ENCODE measurements around the gene TTC27.

Gene TTC27

DNA sequence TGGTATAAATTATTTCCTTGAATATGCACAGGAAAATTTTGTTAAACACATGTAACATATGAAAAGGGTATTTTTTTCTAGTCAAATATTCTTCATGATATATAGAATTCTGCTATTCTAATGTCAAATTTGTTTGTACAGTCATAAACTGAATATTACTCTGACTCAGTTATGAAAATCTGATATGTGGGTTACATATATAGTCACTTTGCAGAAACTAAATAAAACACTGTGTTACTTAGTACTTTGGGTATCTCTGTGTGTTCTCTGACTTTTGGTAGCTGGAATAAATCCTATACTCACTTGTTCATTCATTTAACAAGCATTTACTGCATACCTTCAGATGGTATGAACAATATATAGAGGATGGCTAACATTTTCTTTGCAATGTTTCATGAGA lies 159.4 kb downstream of the TTC27 start:
- DNase-seq: no peak
- Histone ChIP-seq H3K4me1 (ENCODE audit: control insufficient read depth, insufficient read depth, low read length, poor library complexity, severe bottlenecking) (no peaks in the 10 kb centered on the region), H3K27me3 (replicated peaks; ENCODE audit: control insufficient read depth, insufficient read depth, low read length, poor library complexity, severe bottlenecking) (no peaks in the 10 kb centered on the region), H3K9me3 (ENCODE audit: control insufficient read depth, low read length) (no peaks in the 10 kb centered on the region), H3K4me3 (ENCODE audit: insufficient read depth, low read depth, low read length, poor library complexity, severe bottlenecking) (no peak overlapping the region), H3K36me3 (ENCODE audit: control insufficient read depth, insufficient read depth, low read length) (peaks cover 17% of the 10 kb centered on the region), H3K27ac (ENCODE audit: insufficient read depth, low read length, poor library complexity, severe bottlenecking) (no peak overlapping the region)

DNA sequence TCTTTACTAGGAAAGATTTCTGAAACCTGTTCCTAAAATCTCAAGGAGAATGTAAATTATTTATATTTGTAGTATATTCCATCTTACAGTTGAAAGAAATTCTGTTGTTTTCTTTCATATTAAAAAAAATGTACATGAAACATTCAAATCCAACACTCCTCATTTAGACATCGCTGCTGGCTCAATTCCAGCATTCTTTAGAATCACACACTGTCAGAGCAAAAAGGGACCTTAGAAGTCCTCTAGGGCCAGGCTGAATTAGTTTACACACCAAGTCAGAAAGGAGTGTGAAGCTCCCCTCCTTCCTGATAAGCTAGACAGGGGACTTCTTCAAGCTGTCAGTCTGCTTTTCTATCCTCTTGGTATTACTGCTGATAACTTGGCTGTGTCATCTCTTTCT lies 160.3 kb downstream of the TTC27 start:
- Histone ChIP-seq H3K27ac (ENCODE audit: insufficient read depth, low read length, poor library complexity, severe bottlenecking) (no peak overlapping the region), H3K9me3 (ENCODE audit: control insufficient read depth, low read length) (no peaks in the 10 kb centered on the region), H3K4me1 (ENCODE audit: control insufficient read depth, insufficient read depth, low read length, poor library complexity, severe bottlenecking) (no peaks in the 10 kb centered on the region), H3K36me3 (ENCODE audit: control insufficient read depth, insufficient read depth, low read length) (peaks cover 18% of the 10 kb centered on the region), H3K4me3 (ENCODE audit: insufficient read depth, low read depth, low read length, poor library complexity, severe bottlenecking) (no peak overlapping the region), H3K27me3 (replicated peaks; ENCODE audit: control insufficient read depth, insufficient read depth, low read length, poor library complexity, severe bottlenecking) (no peaks in the 10 kb centered on the region)
- no peak for DNase-seq

GRCh38 chr2:32792416-32792815 lies 164.6 kb downstream of the TTC27 start:
- Histone ChIP-seq H3K27me3 (replicated peaks; ENCODE audit: control insufficient read depth, insufficient read depth, low read length, poor library complexity, severe bottlenecking) (no peaks in the 10 kb centered on the region), H3K4me3 (ENCODE audit: insufficient read depth, low read depth, low read length, poor library complexity, severe bottlenecking) (no peak overlapping the region), H3K36me3 (ENCODE audit: control insufficient read depth, insufficient read depth, low read length) (peaks cover 11% of the 10 kb centered on the region), H3K9me3 (ENCODE audit: control insufficient read depth, low read length) (no peaks in the 10 kb centered on the region), H3K4me1 (ENCODE audit: control insufficient read depth, insufficient read depth, low read length, poor library complexity, severe bottlenecking) (no peaks in the 10 kb centered on the region), H3K27ac (ENCODE audit: insufficient read depth, low read length, poor library complexity, severe bottlenecking) (no peak overlapping the region)
- no peak for DNase-seq

DNA sequence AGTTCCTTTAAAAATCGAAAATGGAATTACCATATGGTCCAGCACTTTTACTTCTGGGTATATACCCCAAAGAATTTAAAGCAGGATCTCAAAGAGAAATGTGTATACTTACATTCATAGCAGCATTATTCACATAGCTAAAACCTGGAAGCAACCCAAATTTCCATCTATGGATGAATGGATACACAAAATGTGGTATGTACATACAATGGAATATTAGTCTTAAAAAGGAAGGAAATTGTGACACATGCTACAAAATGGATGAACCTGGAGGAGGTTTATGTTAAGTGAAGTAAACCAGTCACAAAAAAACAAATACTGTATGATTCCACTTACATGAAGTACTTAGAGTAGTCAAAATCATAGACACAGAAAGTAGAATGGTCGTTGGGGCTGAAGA lies 171.0 kb downstream of the TTC27 start:
- H3K4me1 ChIP-seq (ENCODE audit: control insufficient read depth, insufficient read depth, low read length, poor library complexity, severe bottlenecking): no peaks in the 10 kb centered on the region
- no peaks in the 10 kb centered on the region for H3K27me3 ChIP-seq (replicated peaks; ENCODE audit: control insufficient read depth, insufficient read depth, low read length, poor library complexity, severe bottlenecking)
- no peak for DNase-seq
- H3K4me3 ChIP-seq (ENCODE audit: insufficient read depth, low read depth, low read length, poor library complexity, severe bottlenecking): no peak overlapping the region
- H3K9me3 ChIP-seq (ENCODE audit: control insufficient read depth, low read length): no peaks in the 10 kb centered on the region
- H3K36me3 ChIP-seq (ENCODE audit: control insufficient read depth, insufficient read depth, low read length): no peaks in the 10 kb centered on the region
- H3K27ac ChIP-seq (ENCODE audit: insufficient read depth, low read length, poor library complexity, severe bottlenecking): no peak overlapping the region

DNA sequence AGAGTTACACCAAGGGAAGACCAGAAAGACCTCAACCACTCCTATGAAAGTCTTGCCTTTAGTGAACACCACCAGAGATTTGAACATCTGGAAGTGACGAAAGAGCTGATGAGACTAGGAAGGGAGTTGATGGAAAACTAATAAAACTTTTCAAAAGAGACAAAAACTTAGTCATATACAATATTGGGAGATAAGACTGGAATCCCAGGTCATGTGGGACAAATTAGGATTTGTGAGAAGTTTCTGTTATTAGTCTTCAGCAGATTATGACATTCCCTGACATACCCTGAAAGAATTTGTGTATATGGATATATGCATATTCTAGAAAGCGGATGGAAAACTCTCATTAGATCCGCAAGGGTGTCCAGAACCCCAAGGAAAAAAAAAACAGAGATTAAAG lies 173.9 kb downstream of the TTC27 start:
- DNase-seq: no peak
- no peaks in the 10 kb centered on the region for H3K36me3 ChIP-seq (ENCODE audit: control insufficient read depth, insufficient read depth, low read length)
- H3K4me3 ChIP-seq (ENCODE audit: insufficient read depth, low read depth, low read length, poor library complexity, severe bottlenecking): no peak overlapping the region
- no peaks in the 10 kb centered on the region for H3K4me1 ChIP-seq (ENCODE audit: control insufficient read depth, insufficient read depth, low read length, poor library complexity, severe bottlenecking)
- no peak overlapping the region for H3K27ac ChIP-seq (ENCODE audit: insufficient read depth, low read length, poor library complexity, severe bottlenecking)
- H3K27me3 ChIP-seq (replicated peaks; ENCODE audit: control insufficient read depth, insufficient read depth, low read length, poor library complexity, severe bottlenecking): no peaks in the 10 kb centered on the region
- no peaks in the 10 kb centered on the region for H3K9me3 ChIP-seq (ENCODE audit: control insufficient read depth, low read length)

- no peaks in the 10 kb centered on the region for H3K27me3 ChIP-seq (replicated peaks; ENCODE audit: control insufficient read depth, insufficient read depth, low read length, poor library complexity, severe bottlenecking)
- H3K4me1 ChIP-seq (ENCODE audit: control insufficient read depth, insufficient read depth, low read length, poor library complexity, severe bottlenecking): no peaks in the 10 kb centered on the region
- H3K9me3 ChIP-seq (ENCODE audit: control insufficient read depth, low read length): no peaks in the 10 kb centered on the region
- H3K27ac ChIP-seq (ENCODE audit: insufficient read depth, low read length, poor library complexity, severe bottlenecking): no peak overlapping the region
- H3K36me3 ChIP-seq (ENCODE audit: control insufficient read depth, insufficient read depth, low read length): no peaks in the 10 kb centered on the region
- no peak for DNase-seq
- no peak overlapping the region for H3K4me3 ChIP-seq (ENCODE audit: insufficient read depth, low read depth, low read length, poor library complexity, severe bottlenecking)
Observed at GRCh38 chr2:32802877-32803276, 175.0 kb downstream of the TTC27 start.

GRCh38 chr2:32804205-32804604 lies 176.4 kb downstream of the TTC27 start:
- H3K36me3 ChIP-seq (ENCODE audit: control insufficient read depth, insufficient read depth, low read length): no peaks in the 10 kb centered on the region
- H3K27me3 ChIP-seq (replicated peaks; ENCODE audit: control insufficient read depth, insufficient read depth, low read length, poor library complexity, severe bottlenecking): no peaks in the 10 kb centered on the region
- H3K4me3 ChIP-seq (ENCODE audit: insufficient read depth, low read depth, low read length, poor library complexity, severe bottlenecking): no peak overlapping the region
- H3K4me1 ChIP-seq (ENCODE audit: control insufficient read depth, insufficient read depth, low read length, poor library complexity, severe bottlenecking): no peaks in the 10 kb centered on the region
- no peak overlapping the region for H3K27ac ChIP-seq (ENCODE audit: insufficient read depth, low read length, poor library complexity, severe bottlenecking)
- H3K9me3 ChIP-seq (ENCODE audit: control insufficient read depth, low read length): no peaks in the 10 kb centered on the region
- DNase-seq: no peak

DNA sequence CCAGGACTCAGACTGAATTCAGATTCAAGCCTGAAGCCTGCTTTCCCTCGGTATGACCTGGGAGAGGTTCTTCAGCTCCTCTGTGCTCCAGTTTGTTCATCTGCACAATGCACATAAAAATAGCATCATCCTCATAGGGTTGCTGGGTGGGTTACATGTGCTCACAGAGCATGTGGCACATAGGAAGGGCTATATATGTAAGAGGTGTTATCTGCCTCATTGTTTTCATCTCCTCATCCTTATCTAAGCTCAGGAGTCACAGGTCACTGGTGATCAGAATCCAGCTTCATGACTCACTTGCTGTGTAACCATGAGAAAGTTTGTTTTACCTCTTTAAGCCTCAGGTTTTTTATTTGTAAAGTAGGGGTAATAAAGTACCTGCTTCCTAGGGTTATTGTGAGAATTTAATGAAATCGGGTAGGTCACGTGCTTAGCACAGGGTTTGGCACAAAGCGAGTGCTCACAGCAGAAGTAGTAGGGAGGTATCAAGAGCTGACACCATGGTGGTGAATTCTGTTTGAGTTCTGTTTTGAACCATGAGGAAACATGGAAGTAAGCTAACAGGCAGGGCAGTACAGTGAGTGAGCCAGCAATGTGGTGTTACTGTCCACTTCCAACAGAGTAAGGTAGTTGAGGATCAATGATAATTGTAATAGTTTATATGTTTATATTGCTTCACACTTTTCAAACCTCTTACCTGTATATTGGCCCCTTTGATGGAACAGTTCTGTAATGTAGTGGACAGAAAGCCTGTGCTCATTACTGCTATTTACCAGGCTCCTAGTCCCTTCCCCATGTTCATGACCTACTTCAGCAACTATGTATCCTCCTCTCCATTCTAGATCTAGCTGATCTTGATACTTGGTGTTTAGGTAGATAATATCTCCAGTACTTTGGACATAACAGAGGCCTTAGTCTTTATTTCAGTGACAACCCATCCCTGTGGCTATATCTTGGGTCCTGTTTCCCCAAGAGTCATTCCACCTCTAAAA lies 177.6 kb downstream of the TTC27 start:
- H3K27ac ChIP-seq (ENCODE audit: insufficient read depth, low read length, poor library complexity, severe bottlenecking): no peak overlapping the region
- DNase-seq: no peak
- no peak overlapping the region for H3K4me3 ChIP-seq (ENCODE audit: insufficient read depth, low read depth, low read length, poor library complexity, severe bottlenecking)
- no peaks in the 10 kb centered on the region for H3K9me3 ChIP-seq (ENCODE audit: control insufficient read depth, low read length)
- H3K36me3 ChIP-seq (ENCODE audit: control insufficient read depth, insufficient read depth, low read length): no peaks in the 10 kb centered on the region
- H3K4me1 ChIP-seq (ENCODE audit: control insufficient read depth, insufficient read depth, low read length, poor library complexity, severe bottlenecking): no peaks in the 10 kb centered on the region
- H3K27me3 ChIP-seq (replicated peaks; ENCODE audit: control insufficient read depth, insufficient read depth, low read length, poor library complexity, severe bottlenecking): no peaks in the 10 kb centered on the region

- DNase-seq: no peak
- no peaks in the 10 kb centered on the region for H3K27me3 ChIP-seq (replicated peaks; ENCODE audit: control insufficient read depth, insufficient read depth, low read length, poor library complexity, severe bottlenecking)
Observed at GRCh38 chr2:32806857-32807256, 179.0 kb downstream of the TTC27 start.

DNA sequence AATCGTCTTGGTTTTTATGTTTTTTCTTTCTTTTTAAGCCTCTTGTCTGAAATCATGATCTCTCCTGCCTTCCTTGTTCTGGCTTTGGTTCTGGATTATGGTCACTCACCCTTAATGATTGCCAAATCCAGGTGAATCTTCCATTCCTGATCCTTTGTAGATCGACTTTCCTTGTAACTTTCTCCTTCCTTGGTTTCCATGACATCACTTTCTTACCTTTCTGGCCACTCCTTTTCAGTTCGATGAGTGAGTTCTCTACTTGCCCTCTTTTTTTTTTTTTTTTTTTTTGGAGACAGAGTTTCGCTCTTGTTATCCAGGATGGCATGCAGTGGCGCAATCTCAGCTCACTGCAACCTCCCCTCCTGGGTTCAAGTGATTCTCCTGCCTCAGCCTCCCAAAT lies 179.8 kb downstream of the TTC27 start:
- Histone ChIP-seq H3K36me3 (ENCODE audit: control insufficient read depth, insufficient read depth, low read length) (no peaks in the 10 kb centered on the region), H3K27ac (ENCODE audit: insufficient read depth, low read length, poor library complexity, severe bottlenecking) (no peak overlapping the region), H3K9me3 (ENCODE audit: control insufficient read depth, low read length) (no peaks in the 10 kb centered on the region), H3K27me3 (replicated peaks; ENCODE audit: control insufficient read depth, insufficient read depth, low read length, poor library complexity, severe bottlenecking) (no peaks in the 10 kb centered on the region), H3K4me3 (ENCODE audit: insufficient read depth, low read depth, low read length, poor library complexity, severe bottlenecking) (no peak overlapping the region), H3K4me1 (ENCODE audit: control insufficient read depth, insufficient read depth, low read length, poor library complexity, severe bottlenecking) (no peaks in the 10 kb centered on the region)
- DNase-seq: no peak

More at GRCh38 chr2:32806857-32807256, 179.0 kb downstream of the TTC27 start:
- Histone ChIP-seq H3K36me3 (ENCODE audit: control insufficient read depth, insufficient read depth, low read length) (no peaks in the 10 kb centered on the region), H3K4me1 (ENCODE audit: control insufficient read depth, insufficient read depth, low read length, poor library complexity, severe bottlenecking) (no peaks in the 10 kb centered on the region), H3K4me3 (ENCODE audit: insufficient read depth, low read depth, low read length, poor library complexity, severe bottlenecking) (no peak overlapping the region), H3K9me3 (ENCODE audit: control insufficient read depth, low read length) (no peaks in the 10 kb centered on the region), H3K27ac (ENCODE audit: insufficient read depth, low read length, poor library complexity, severe bottlenecking) (no peak overlapping the region)
